ENCODE measurements around the gene EYA2.

DNA sequence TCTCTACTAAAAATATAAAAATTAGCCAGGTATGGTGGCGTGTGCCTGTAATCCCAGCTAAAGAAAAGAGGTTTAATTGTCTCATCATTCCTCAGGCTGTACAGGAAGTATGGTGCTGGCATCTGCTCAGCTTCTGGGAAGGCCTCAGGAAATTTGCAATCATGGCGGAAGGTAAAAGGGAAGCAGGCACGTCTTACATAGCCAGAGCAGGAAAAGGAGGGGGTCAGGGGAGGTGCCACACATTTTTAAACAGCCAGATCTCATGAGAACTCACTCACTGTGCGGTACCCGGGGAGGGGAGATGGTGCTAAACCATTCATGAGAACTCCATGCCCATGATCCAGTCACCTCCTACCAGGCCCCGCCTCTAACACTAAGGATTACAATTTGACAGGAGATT, 191.7 kb downstream of the EYA2 start:
- TF ChIP-seq EZH2 (IDR thresholded peaks at IDR 0.05; ENCODE audit: insufficient read depth, poor library complexity, severe bottlenecking) (no peak), EZH2phosphoT487 (IDR thresholded peaks at IDR 0.05; ENCODE audit: insufficient read depth, low read depth) (no peak)

Measured in GM23248 (cell line).